T-cell (primary cell): ENCODE results near the gene DDX56. TPM values are rescaled to one million over a fixed set of nuclear protein-coding genes. Genes with fewer than 3 reads are reported as not detected.

Experiments used
- ATAC-seq, 4 experiments: fragments of 200-7000 bp in 3 of 4; fragments of 150-1000 bp in 1 of 4; cut with Tn5 transposase; replicated peaks in 1 of 4; 1 replicate in 3 of 4; 2 replicates in 1 of 4; pipeline ENCODE4 v1.10.0; 2021; ENCODE audit warnings: moderate library complexity in 3 of 4, mild to moderate bottlenecking in 2 of 4, moderate number of reproducible peaks in 1 of 4
- CTCF ChIA-PET, 2 donors: fragments of 300-600 bp; sonication (Branson Sonifier 250); formaldehyde crosslinking; loops; one replicate each; lab custom pipeline; 2022; ENCODE audit warnings: antibody characterized with exemption in 2 of 2; lab: Charles Lee
- POLR2A ChIA-PET, 2 donors: fragments of 300-600 bp; sonication (Branson Sonifier 250); formaldehyde crosslinking; loops; one replicate each; lab custom pipeline; 2022; ENCODE audit warnings: antibody characterized with exemption in 2 of 2; lab: Charles Lee
- DNase-seq, 35 experiments: peaks; one replicate each; pipeline versions ENCODE4 v3.0.0 to v3.0.0-alpha.2; 2013 to 2023
- H3K27ac ChIP-seq: one replicate; pipeline ENCODE4 v1.5.1; 2013; ENCODE audit warnings: low read length
- H3K27me3 ChIP-seq, 2 experiments: replicated peaks in 1 of 2; 1 replicate in 1 of 2; 2 replicates in 1 of 2; pipeline versions ENCODE4 v1.6.1 to v1.7.0; 2013; ENCODE audit warnings: low read length in 1 of 2, mixed read lengths in 1 of 2; ENCODE audit not compliant: control insufficient read depth in 2 of 2, insufficient read depth in 2 of 2; ENCODE audit errors: extremely low read depth in 1 of 2
- H3K36me3 ChIP-seq, 2 donors: 1 replicate in 1 of 2; 2 replicates in 1 of 2; pipeline versions ENCODE4 v1.6.1 to v1.7.0; 2013; ENCODE audit warnings: low read length in 1 of 2; ENCODE audit not compliant: control insufficient read depth in 2 of 2, insufficient read depth in 1 of 2; ENCODE audit errors: extremely low read depth in 1 of 2
- H3K4me1 ChIP-seq, 2 experiments: 1 replicate in 1 of 2; 2 replicates in 1 of 2; pipeline versions ENCODE4 v1.6.1 to v1.7.0; 2013; ENCODE audit warnings: low read length in 2 of 2, mixed read lengths in 1 of 2; ENCODE audit not compliant: insufficient read depth in 2 of 2, control insufficient read depth in 1 of 2; ENCODE audit errors: extremely low read depth in 1 of 2
- H3K4me3 ChIP-seq, 2 donors: 1 replicate in 1 of 2; 2 replicates in 1 of 2; pipeline versions ENCODE4 v1.5.1 to v1.7.0; 2013; ENCODE audit warnings: mild to moderate bottlenecking in 2 of 2, low read length in 1 of 2, moderate library complexity in 1 of 2; ENCODE audit not compliant: control insufficient read depth in 1 of 2; ENCODE audit errors: extremely low read depth in 1 of 2
- H3K9me3 ChIP-seq: 2 replicates; pipeline ENCODE4 v1.7.0; 2013
- H3K27ac Mint-ChIP-seq, 2 donors: one replicate each; pipeline ENCODE4 v1.8.0; 2020 to 2021; ENCODE audit warnings: mild to moderate bottlenecking in 2 of 2, mixed read lengths in 2 of 2
- H3K27me3 Mint-ChIP-seq, 2 donors: one replicate each; pipeline ENCODE4 v1.8.0; 2021 to 2022; ENCODE audit warnings: mixed read lengths in 2 of 2
- H3K36me3 Mint-ChIP-seq: one replicate; pipeline ENCODE4 v1.8.0; 2021; ENCODE audit warnings: mixed read lengths
- H3K4me1 Mint-ChIP-seq, 3 donors: one replicate each; pipeline ENCODE4 v1.8.0; 2020 to 2022; ENCODE audit warnings: mixed read lengths in 3 of 3, mild to moderate bottlenecking in 1 of 3
- H3K4me3 Mint-ChIP-seq, 3 donors: one replicate each; pipeline ENCODE4 v1.8.0; 2020 to 2022; ENCODE audit warnings: mild to moderate bottlenecking in 3 of 3, mixed read lengths in 3 of 3, moderate library complexity in 3 of 3
- H3K9me3 Mint-ChIP-seq, 3 donors: one replicate each; pipeline ENCODE4 v1.8.0; 2020 to 2022; ENCODE audit warnings: mixed read lengths in 3 of 3
- WGBS: methylation state at CpG from one replicate; pipeline ENCODE4 v1.1.5; 2013; ENCODE audit warnings: missing lambda C conversion rate; ENCODE audit not compliant: insufficient coverage; 5-methylcytosine and 5-hydroxymethylcytosine counted together
- total RNA-seq, 35 experiments: library from RNA in 6 of 35; stranded (reverse) in 6 of 35; fragments of 120-200 nt in 1 of 35; gene quantifications; one replicate each; pipeline versions ENCODE4 v1.2.1 to v1.2.4 and lab custom pipeline; 2013 to 2026

DDX56 gene
- total RNA-seq, 5 donors from 2014 or later (not counting 1 experiment from before 2014, with no cell fraction given) = 97.5 to 118 (median 107) TPM

DNA sequence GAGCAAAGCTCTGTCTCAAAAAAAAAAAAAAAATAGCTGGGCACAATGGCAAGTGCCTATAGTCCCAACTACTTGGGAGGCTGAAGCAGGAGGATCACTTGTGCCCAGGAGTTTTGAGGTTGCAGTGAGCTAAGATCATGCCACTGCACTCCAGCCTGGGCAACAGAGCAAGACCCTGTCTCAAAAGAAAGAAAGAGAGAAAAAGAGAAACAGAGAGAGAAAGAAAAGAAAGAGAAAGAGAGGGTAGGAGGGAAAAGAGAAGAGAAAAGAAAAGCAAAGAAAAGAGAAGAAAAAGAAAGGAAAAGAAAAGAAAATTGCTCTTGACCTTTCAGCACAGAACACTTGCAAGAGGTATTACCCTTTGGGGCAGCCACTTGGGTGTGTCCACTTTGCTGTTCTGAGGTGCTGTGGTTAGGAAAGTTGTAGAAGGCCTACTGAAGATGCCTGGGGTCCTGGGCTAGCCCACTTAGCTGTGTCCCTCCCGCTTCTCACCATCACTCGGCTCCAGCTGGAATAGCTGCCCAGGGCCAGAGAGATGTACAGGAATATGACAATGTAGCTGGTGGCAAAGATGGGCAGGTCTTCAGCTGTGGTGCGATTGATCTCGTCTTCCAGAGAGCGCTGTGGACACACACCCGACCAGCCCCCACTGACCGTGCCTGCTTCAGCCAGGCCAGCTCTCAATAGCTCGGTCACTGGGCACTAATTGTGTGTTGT is 38.2 kb downstream of the DDX56 start:
- no peaks in the 10 kb centered on the region for H3K27me3 Mint-ChIP-seq
- DNase-seq (no peak), ATAC-seq (no peak)
- H3K9me3 Mint-ChIP-seq = no peaks in the 10 kb centered on the region
- Histone ChIP-seq H3K4me1 (no peaks in the 10 kb centered on the region), H3K27ac (no peak overlapping the region), H3K27me3 (peaks cover 0 to 8% of the 10 kb centered on the region in 2 experiments), H3K9me3 (no peaks in the 10 kb centered on the region), H3K36me3 (no peaks in the 10 kb centered on the region), H3K4me3 (no peak overlapping the region)
- CTCF ChIA-PET = interaction anchor here in 1 of 2 donors (0.6 to 0.7 kb wide), 4 partner anchors 36 to 294 kb away, joined by 3 to 5 read pairs (median 4); no protein-coding TSS in a partner anchor
- no peak overlapping the region for H3K27ac Mint-ChIP-seq
- H3K4me1 Mint-ChIP-seq = no peaks in the 10 kb centered on the region
- no peak overlapping the region for H3K4me3 Mint-ChIP-seq
- H3K36me3 Mint-ChIP-seq = no peaks in the 10 kb centered on the region
- POLR2A ChIA-PET = interaction anchor here (0.6 to 0.7 kb wide), 2 partner anchors 43 to 60 kb away, joined by 4 to 8 read pairs; no protein-coding TSS in a partner anchor
- 78% methylated on average over 6 of the region's 8 CpGs for WGBS

DNA sequence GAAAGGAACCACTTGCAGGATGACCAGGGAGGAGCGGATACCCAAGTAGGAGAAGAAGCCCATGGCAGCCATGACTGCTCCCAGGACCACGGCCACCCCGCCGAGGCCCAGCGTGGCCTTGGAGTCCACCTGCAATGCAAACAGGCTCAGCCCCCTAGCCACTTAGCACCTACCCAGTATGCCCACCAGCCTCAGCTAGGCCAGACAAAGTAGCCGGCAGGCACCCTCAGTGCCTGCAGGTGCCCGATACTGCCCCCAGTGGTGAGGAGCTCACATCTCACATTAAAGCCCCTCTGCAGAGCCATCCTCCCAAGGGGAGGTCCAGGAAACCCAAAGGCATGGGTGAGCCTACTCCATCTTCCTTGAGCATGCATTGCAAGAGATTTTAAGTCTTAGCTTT is 39.2 kb downstream of the DDX56 start:
- no peak overlapping the region for H3K27ac ChIP-seq
- DNase-seq (peak in 30 of 35 experiments; percentile 6 to 56 (median 30)), ATAC-seq (peak; percentile 40 to 67 (median 62))
- no peak overlapping the region for H3K4me3 ChIP-seq
- Mint-ChIP-seq H3K4me1 (no peaks in the 10 kb centered on the region), H3K36me3 (no peaks in the 10 kb centered on the region), H3K27me3 (no peaks in the 10 kb centered on the region), H3K27ac (no peak overlapping the region), H3K9me3 (no peaks in the 10 kb centered on the region), H3K4me3 (no peak overlapping the region)
- CTCF ChIA-PET = interaction anchor here in 1 of 2 donors (0.6 to 0.7 kb wide), 3 partner anchors 35 to 1653 kb away, joined by 3 to 5 read pairs (median 4); no protein-coding TSS in a partner anchor
- POLR2A ChIA-PET = interaction anchor here in 1 of 2 donors (0.5 kb wide), 1 partner anchor 312 kb away, joined by 7 read pairs; no protein-coding TSS in a partner anchor
- no peaks in the 10 kb centered on the region for H3K36me3 ChIP-seq
- WGBS = 49% methylated on average over 3 of the region's 7 CpGs
- no peaks in the 10 kb centered on the region for H3K4me1 ChIP-seq
- no peaks in the 10 kb centered on the region for H3K9me3 ChIP-seq
- peaks cover 0 to 8% of the 10 kb centered on the region in 2 experiments for H3K27me3 ChIP-seq

DNA sequence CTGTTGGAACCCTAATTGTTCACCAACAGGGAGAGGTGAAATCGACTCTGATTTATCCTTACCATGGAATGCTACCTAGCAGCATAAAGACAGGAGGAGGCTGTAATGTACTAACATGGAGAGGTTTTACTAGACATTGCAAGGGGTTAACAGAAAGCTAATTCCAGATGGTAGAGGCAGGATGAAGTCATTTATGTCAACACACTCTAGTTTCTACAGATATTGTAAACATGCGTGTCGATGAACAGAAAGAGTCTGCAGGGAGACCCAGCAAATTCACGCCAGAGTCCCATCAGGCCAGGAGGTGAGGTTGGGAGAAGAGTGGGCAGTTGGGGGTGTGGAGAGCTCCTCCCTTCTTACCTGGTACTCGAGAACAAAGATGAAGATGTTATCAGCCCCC is 39.6 kb downstream of the DDX56 start:
- H3K4me3 Mint-ChIP-seq = no peak overlapping the region
- Histone ChIP-seq H3K9me3 (no peaks in the 10 kb centered on the region), H3K4me3 (no peak overlapping the region), H3K27ac (no peak overlapping the region), H3K36me3 (no peaks in the 10 kb centered on the region), H3K27me3 (peaks cover 0 to 6% of the 10 kb centered on the region in 2 experiments), H3K4me1 (no peaks in the 10 kb centered on the region)
- H3K27ac Mint-ChIP-seq = no peak overlapping the region
- H3K27me3 Mint-ChIP-seq = no peaks in the 10 kb centered on the region
- DNase-seq = no peak
- no peaks in the 10 kb centered on the region for H3K36me3 Mint-ChIP-seq
- ChIA-PET POLR2A (no interaction called here), CTCF (no interaction called here)
- no peak for ATAC-seq
- 100% methylated on average over 3 of the region's 5 CpGs for WGBS
- no peaks in the 10 kb centered on the region for H3K4me1 Mint-ChIP-seq
- no peaks in the 10 kb centered on the region for H3K9me3 Mint-ChIP-seq

DNA sequence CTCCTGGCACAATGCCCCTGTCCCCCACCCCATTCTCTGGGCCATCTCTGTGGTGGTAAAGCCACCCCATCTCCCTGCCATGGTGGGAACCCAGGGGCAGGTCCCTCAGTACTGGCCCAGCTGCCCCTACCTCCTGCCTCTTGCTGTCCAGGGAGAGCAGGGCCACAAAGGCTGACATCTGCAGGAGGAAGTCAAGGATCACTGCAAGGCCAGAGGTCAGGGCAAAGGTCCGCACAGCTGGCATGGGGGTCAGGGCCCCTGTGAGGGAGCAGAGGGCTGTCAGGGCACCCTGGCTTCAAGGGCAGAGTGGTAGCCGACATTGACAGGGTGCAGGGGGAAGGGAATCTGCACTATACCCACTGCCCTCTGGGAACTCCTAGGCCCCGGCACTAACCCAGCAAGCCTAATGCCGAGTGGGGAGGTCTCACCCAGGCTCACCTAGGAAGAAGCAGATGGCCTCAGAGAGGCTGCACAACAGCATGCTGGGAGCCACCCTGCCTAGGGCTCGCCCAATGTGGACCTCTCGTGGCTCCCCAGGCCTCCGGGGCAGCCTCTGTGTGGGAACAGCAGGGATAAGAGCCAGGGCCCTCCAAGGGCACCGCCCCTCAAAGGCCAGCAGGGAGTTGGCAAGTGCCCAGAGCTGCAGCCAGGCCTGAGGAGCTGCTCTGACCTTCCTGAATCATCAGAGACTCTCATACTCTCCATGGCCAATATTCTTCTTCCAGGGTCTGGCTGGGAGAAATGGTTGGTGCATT is 40.2 kb downstream of the DDX56 start:
- Mint-ChIP-seq H3K4me1 (no peaks in the 10 kb centered on the region), H3K9me3 (peaks cover 0 to under 1% (median 0%) of the 10 kb centered on the region in 3 donors), H3K27ac (no peak overlapping the region), H3K27me3 (peaks cover 0 to under 1% of the 10 kb centered on the region in 2 donors), H3K36me3 (no peaks in the 10 kb centered on the region), H3K4me3 (no peak overlapping the region)
- Histone ChIP-seq H3K27ac (no peak overlapping the region), H3K4me3 (no peak overlapping the region), H3K36me3 (no peaks in the 10 kb centered on the region), H3K9me3 (no peaks in the 10 kb centered on the region), H3K4me1 (no peaks in the 10 kb centered on the region), H3K27me3 (peaks cover 0 to 4% of the 10 kb centered on the region in 2 experiments)
- ATAC-seq (no peak), DNase-seq (no peak)
- CTCF ChIA-PET = no interaction called here
- POLR2A ChIA-PET = no interaction called here
- 81% methylated on average over 3 of the region's 8 CpGs for WGBS

- no peaks in the 10 kb centered on the region for H3K36me3 Mint-ChIP-seq
- peaks cover 0 to 3% of the 10 kb centered on the region in 2 donors for H3K27me3 Mint-ChIP-seq
- Histone ChIP-seq H3K36me3 (no peaks in the 10 kb centered on the region), H3K27ac (no peak overlapping the region), H3K4me3 (no peak overlapping the region), H3K27me3 (peaks cover 0 to 4% of the 10 kb centered on the region in 2 experiments), H3K9me3 (no peaks in the 10 kb centered on the region), H3K4me1 (no peaks in the 10 kb centered on the region)
- no peak overlapping the region for H3K4me3 Mint-ChIP-seq
- H3K4me1 Mint-ChIP-seq = no peaks in the 10 kb centered on the region
- H3K27ac Mint-ChIP-seq = no peak overlapping the region
- POLR2A ChIA-PET = interaction anchor here in 1 of 2 donors (0.6 kb wide), 1 partner anchor 43 kb away, joined by 4 read pairs; no protein-coding TSS in a partner anchor
- WGBS = 69% methylated on average over 14 of the region's 17 CpGs
- peaks cover 0 to 4% (median 0%) of the 10 kb centered on the region in 3 donors for H3K9me3 Mint-ChIP-seq
- ATAC-seq = no peak
- DNase-seq = no peak
- CTCF ChIA-PET = no interaction called here
These were observed 42.0 kb downstream of the DDX56 start for GRCh38 chr7:44531421-44532380.
